Rectal smooth muscle tissue (tissue), 1 donor: ENCODE data around the gene RO60.
"Not testable (repeated sequence)": the region's sequence is repeated elsewhere in the genome, so short reads cannot be mapped to it uniquely, and the experiment has no call there.

Experiments used
- H3K27ac ChIP-seq: one replicate; pipeline ENCODE4 v1.7.0; 2013; ENCODE audit warnings: low read depth, low read length, inconsistent platforms
- H3K27me3 ChIP-seq: one replicate; pipeline ENCODE4 v1.7.0; 2013; ENCODE audit warnings: low read length; ENCODE audit not compliant: control insufficient read depth, insufficient read depth
- H3K36me3 ChIP-seq: one replicate; pipeline ENCODE4 v1.7.0; 2013; ENCODE audit warnings: low read length; ENCODE audit not compliant: control insufficient read depth, insufficient read depth
- H3K4me1 ChIP-seq: one replicate; pipeline ENCODE4 v1.7.0; 2013; ENCODE audit warnings: low read length; ENCODE audit not compliant: control insufficient read depth, insufficient read depth
- H3K4me3 ChIP-seq: one replicate; pipeline ENCODE4 v1.7.0; 2013; ENCODE audit warnings: low read length
- H3K9ac ChIP-seq: one replicate; pipeline ENCODE4 v1.7.0; 2013; ENCODE audit warnings: low read length

Gene RO60

GRCh38 chr1:193036337-193037047 lies 22.9 kb upstream of the RO60 start:
- Histone ChIP-seq H3K36me3 (no peaks in the 10 kb centered on the region), H3K4me3 (no peak overlapping the region), H3K9ac (no peak overlapping the region), H3K27me3 (no peaks in the 10 kb centered on the region), H3K4me1 (no peaks in the 10 kb centered on the region), H3K27ac (no peak overlapping the region)

- no peak overlapping the region for H3K4me3 ChIP-seq
- no peak overlapping the region for H3K9ac ChIP-seq
- no peaks in the 10 kb centered on the region for H3K4me1 ChIP-seq
- no peaks in the 10 kb centered on the region for H3K36me3 ChIP-seq
- H3K27me3 ChIP-seq: no peaks in the 10 kb centered on the region
- H3K27ac ChIP-seq: no peak overlapping the region
These were observed 19.4 kb upstream of the RO60 start for GRCh38 chr1:193040011-193040410.

GRCh38 chr1:193042766-193043691 lies 16.4 kb upstream of the RO60 start:
- no peak overlapping the region for H3K27ac ChIP-seq
- no peak overlapping the region for H3K4me3 ChIP-seq
- no peaks in the 10 kb centered on the region for H3K27me3 ChIP-seq
- H3K4me1 ChIP-seq: no peaks in the 10 kb centered on the region
- H3K36me3 ChIP-seq: no peaks in the 10 kb centered on the region
- H3K9ac ChIP-seq: no peak overlapping the region

- H3K27ac ChIP-seq, H3K36me3 ChIP-seq: not testable (repeated sequence)
These were observed 10.5 kb upstream of the RO60 start for GRCh38 chr1:193048913-193049312.

GRCh38 chr1:193054169-193054675 lies 5.2 kb upstream of the RO60 start:
- Histone ChIP-seq H3K36me3 (no peaks in the 10 kb centered on the region), H3K27me3 (no peaks in the 10 kb centered on the region), H3K4me1 (peaks cover 3% of the 10 kb centered on the region)

More at GRCh38 chr1:193048913-193049312, 10.5 kb upstream of the RO60 start:
- not testable (repeated sequence) for H3K4me1 ChIP-seq, H3K9ac ChIP-seq, H3K27me3 ChIP-seq, H3K4me3 ChIP-seq

GRCh38 chr1:193058529-193059281 lies 707 bp upstream of the RO60 start:
- peak overlapping the region; percentile 97 for H3K4me3 ChIP-seq
- H3K4me1 ChIP-seq: peaks cover 13% of the 10 kb centered on the region
- H3K36me3 ChIP-seq: no peaks in the 10 kb centered on the region
- H3K27ac ChIP-seq: peak overlapping the region; percentile 100
- no peaks in the 10 kb centered on the region for H3K27me3 ChIP-seq
- peak overlapping the region; percentile 90 for H3K9ac ChIP-seq

More at GRCh38 chr1:193054169-193054675, 5.2 kb upstream of the RO60 start:
- no peak overlapping the region for H3K27ac ChIP-seq
- H3K4me3 ChIP-seq: no peak overlapping the region
- no peak overlapping the region for H3K9ac ChIP-seq

GRCh38 chr1:193060115-193060403 lies 647 bp downstream of the RO60 start:
- no peaks in the 10 kb centered on the region for H3K27me3 ChIP-seq
- peaks cover 13% of the 10 kb centered on the region for H3K4me1 ChIP-seq
- H3K36me3 ChIP-seq: no peaks in the 10 kb centered on the region
- peak overlapping the region; percentile 100 for H3K27ac ChIP-seq
- H3K9ac ChIP-seq: peak overlapping the region; percentile 99
- H3K4me3 ChIP-seq: peak overlapping the region; percentile 97

GRCh38 chr1:193060406-193060805 lies 994 bp downstream of the RO60 start:
- Histone ChIP-seq H3K27ac (peak overlapping the region; percentile 100), H3K4me1 (peaks cover 13% of the 10 kb centered on the region), H3K27me3 (no peaks in the 10 kb centered on the region), H3K9ac (no peak overlapping the region), H3K4me3 (peak overlapping the region; percentile 97), H3K36me3 (no peaks in the 10 kb centered on the region)

GRCh38 chr1:193060938-193061337 lies 1.5 kb downstream of the RO60 start:
- no peak overlapping the region for H3K9ac ChIP-seq

GRCh38 chr1:193062698-193063463 lies 3.5 kb downstream of the RO60 start:
- Histone ChIP-seq H3K4me1 (peaks cover 9% of the 10 kb centered on the region), H3K4me3 (no peak overlapping the region), H3K9ac (no peak overlapping the region), H3K36me3 (no peaks in the 10 kb centered on the region), H3K27ac (no peak overlapping the region), H3K27me3 (no peaks in the 10 kb centered on the region)

More at GRCh38 chr1:193060938-193061337, 1.5 kb downstream of the RO60 start:
- H3K27ac ChIP-seq: peak overlapping the region; percentile 100
- H3K4me3 ChIP-seq: no peak overlapping the region
- no peaks in the 10 kb centered on the region for H3K36me3 ChIP-seq
- no peaks in the 10 kb centered on the region for H3K27me3 ChIP-seq
- peaks cover 13% of the 10 kb centered on the region for H3K4me1 ChIP-seq

- H3K27ac ChIP-seq: no peak overlapping the region
- H3K4me3 ChIP-seq: no peak overlapping the region
- H3K9ac ChIP-seq: no peak overlapping the region
- H3K36me3 ChIP-seq: no peaks in the 10 kb centered on the region
- peaks cover 7% of the 10 kb centered on the region for H3K4me1 ChIP-seq
- no peaks in the 10 kb centered on the region for H3K27me3 ChIP-seq
These were observed 6.5 kb downstream of the RO60 start for GRCh38 chr1:193065954-193066353.
